Hematopoietic multipotent progenitor cell treated with erythropoietin and hydrocortisone succinate and interleukin-3 and kit ligand, for 6 days (in vitro differentiated cells): Measurements from ENCODE around the gene TNPO1.

Source experiments
- DNase-seq: peaks from one replicate; pipeline ENCODE4 v3.0.0-alpha.2; 2015

TNPO1 gene

DNA sequence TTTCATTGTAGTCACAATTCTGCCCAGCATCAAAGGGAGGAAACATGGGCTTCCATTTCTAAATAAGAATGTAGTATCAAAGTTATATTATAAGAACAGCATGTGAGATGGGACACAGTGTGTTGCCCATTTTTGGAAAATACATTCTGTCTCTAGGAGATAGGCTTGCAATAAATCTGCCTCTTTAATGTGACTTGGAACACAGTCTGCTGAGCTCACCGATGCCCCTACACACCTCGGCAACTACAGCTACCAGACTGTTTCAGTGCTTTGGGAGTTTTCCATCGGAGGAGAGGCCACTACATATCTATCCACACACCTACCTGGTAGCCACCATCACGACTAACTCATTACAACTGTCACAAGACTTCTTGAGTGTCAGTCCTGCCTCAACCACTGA is 120.4 kb downstream of the TNPO1 start:
- no peak for DNase-seq

DNA sequence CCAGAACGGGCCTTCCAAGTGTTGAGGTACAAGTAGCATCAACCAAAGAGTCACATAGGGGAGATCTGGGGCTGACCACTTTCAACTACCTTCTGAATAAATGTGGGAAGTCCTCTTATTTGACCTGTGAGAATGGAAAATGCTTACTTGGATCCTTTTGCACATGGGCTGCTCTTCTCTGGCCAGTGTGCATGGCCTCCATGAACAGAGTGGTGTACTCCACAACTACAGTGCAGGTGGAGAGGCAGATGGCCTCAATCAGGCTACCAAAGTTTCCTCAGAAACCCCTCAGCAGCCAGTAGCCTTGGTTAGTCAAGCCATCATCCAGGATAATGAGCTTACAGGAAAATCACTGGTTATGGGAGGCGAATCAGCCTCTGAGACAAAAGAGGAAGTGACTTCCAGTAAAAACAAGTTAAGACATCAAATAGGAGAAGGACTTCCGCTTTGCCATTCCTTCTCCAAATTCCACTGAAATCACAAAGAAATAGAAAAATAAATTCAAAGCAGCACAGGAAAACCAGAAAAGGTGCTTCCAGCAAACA is 121.1 kb downstream of the TNPO1 start:
- DNase-seq: no peak

DNA sequence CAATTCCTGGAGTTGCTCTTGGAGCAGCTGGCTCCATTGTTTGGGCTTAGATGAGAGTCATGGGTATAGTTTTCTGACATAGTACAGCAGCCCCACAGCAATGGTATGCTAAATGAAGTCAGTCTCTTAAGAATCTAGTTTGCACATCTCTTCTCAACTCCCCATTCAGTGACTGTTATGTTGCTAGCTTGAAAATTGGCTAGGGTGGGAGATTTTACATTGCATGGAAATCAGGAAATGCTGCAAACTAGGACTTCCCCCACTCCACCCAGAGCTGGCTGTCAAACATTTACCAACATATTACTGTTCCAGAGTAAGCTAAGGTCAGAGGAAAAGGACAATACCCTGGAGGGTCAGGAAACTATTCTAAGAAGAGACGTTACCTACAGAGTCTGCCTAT is 121.7 kb downstream of the TNPO1 start:
- DNase-seq: no peak

- no peak for DNase-seq
Measured at GRCh38 chr5:72940082-72940481, 123.6 kb downstream of the TNPO1 start.

DNA sequence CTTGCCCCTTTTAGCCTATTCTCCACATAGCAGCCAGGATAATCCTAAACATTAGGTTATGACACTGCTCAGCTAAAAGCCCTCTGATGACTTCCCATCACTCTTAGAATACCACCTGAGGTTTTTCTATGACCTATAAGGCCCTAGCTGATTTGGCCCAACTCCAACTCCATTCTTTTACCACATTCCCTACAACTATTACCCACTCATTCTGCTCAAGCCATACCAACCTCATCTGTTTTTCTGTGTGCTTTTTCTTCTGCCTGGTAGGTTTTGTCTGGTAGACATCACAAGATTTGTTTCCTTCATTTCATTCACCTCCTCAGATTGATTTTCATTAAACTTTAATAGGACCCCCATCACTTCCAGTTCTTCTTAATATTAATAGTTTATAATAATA is 126.8 kb downstream of the TNPO1 start:
- no peak for DNase-seq

DNA sequence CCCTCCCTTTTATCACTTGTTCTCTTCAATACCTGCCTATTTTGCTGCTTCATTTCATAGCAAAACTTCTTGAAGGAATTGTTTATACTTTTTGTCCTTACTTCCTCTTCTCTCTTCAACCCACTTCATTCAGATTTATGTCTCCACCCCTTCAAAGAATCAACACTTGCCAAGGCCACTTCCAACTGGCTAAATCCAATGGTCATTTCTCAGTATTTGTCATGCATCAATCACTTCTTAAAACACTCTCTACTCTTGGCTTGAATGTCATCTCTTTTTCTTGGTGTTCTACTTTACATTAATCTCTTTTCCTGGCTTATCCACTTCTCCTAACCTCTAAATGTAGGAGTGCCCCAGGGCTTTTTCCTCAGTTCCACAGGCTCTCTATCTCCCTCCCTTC is 131.0 kb downstream of the TNPO1 start:
- DNase-seq: no peak

DNA sequence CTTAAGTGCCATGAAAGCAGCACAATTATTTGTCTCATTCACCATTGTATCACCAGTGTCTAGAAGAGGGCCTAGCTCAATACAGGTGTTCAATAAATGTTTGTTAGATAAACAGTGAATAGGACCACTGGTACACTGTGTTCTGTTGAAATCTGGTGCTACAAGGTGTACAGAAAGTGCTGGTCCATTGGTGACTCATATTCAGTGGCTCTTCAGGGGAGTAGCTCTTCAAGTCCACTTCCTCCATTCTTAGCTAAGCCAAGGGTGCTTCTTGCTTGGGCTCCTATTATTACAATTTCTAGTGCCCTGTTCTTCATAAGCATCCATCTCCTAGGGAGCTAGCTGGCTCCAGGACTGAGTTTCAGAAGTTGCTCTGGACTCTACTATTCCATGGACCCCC is 133.0 kb downstream of the TNPO1 start:
- no peak for DNase-seq

DNA sequence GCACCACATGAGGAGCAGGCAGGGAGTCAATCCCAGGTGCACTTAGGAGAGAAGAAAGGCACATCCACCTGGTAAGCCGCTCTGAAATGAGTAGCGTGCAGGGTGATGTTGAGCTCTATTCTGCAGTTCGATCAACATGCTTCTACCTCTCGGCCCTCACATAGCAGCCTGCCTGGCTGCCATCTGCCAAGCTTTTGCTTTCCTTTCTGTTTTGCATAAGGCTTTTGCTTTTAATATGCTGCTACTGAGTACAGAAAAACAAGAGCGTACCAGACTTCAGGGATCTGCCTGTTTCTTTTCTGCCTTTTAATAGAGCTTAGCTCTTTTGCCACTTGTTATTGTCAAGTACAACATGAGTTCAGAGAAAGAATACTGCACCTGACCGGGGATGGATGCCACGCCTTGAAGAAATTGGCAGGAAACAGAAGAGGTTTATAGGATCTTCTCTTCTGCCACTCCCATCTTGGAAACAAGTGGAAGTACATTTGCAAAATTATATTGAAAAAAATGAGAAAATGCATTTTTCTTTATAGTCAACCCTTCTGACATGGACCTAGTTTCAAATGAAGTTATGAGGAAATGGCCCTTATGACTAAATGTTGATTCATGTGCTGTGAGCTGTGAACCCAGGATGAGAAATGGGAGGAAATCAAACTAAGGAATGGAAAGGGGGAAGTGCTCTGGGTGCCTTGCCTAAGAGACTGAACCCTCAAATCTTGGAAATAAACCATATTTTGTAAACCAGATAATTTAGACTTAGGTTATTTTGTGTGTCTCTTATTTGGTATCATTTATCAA is 135.4 kb downstream of the TNPO1 start:
- DNase-seq: no peak

- DNase-seq: peak; percentile 34
Measured at GRCh38 chr5:72954389-72954788, 137.9 kb downstream of the TNPO1 start.

DNA sequence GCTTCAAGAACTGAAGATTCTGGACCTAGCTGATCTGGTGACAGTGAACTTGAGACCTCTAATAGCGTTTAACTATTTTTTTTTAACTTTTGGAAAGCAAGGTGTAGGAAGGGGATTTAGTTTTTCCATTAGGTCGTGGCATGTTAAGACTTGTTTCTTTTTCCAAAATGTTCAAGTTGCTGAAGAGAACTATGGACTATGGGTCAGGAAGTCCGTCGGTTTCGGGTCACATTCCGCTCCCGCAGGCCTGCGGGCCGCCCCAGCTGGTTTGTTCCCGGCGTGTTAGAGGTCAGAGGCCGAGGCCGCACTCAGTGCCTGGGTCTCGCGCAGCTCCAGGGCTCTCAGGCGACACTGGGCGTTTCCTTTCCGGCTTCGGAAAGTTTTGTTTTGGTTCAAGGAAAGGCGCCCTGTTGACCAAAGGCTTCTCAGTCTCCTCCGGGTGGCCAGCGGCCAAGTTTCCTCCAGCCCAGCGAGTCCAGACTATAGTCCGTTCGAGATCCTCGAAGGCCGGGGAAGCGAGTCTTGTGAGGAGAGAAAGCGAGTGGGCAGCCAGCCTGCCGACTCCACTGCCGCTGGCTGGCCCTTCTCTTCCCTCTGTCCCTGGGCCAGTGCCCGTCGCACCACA is 138.8 kb downstream of the TNPO1 start:
- DNase-seq: peak; percentile 80

DNA sequence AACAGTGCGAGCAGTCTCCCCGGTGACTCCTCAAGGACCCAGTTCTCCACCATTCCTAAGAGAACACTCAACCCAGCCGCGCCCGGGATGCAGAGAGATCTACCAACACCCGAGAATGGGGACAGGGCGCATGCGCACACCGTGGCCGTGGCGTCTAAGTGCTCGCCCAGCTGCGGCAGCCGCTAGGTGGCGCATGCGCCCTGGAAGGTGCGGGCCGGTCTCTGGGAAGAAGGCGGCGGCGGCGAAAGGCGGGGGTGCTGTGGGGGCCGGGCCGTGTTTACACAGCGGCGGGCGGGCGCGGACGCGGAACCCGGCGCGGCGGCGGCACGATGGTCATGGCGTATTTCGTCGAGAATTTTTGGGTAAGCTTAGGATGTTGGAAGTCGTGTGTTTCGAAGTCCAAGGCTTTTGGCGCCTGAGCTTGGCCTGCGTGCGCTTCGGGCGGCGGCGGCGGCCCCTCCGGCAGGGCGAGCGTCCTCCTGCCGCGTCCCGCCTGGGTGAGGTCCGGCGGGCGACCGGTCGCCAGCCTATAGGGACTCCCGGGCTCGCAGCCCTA is 139.4 kb downstream of the TNPO1 start, which contains the start of gene FCHO2:
FCHO2 (plus strand) TSS at position 274 of the 556 bp plus-strand sequence; CDS start at position 330, 56 bp downstream.
- DNase-seq: peak; percentile 98

GRCh38 chr5:72956324-72957140 is 140.1 kb downstream of the TNPO1 start:
- peak; percentile 76 for DNase-seq

DNA sequence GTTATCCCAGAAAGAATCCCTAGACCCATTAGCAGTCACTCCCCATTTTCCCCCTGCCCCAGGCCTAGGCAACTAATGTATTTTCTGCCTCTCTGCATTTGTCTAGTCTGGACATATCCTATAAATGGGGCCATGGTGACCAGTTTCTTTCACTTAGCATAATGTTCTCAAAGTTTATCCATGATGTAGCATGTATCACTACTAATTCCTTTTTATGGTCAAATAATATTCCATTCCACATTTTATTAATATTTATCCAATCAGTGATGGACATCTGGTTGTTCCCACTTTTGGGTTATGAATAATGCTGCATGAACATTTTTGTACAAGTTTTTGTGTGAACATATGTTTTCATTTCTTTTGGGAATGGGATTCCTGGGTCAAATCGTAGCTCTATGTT is 140.9 kb downstream of the TNPO1 start:
- no peak for DNase-seq

GRCh38 chr5:72959257-72959656 is 142.8 kb downstream of the TNPO1 start:
- DNase-seq: no peak
